ENCODE data around the gene LAMP5.

LAMP5 gene

GRCh38 chr20:9551808-9552550 lies 37.6 kb downstream of the LAMP5 start:
- DNase-seq: no peak
- no peaks in the 10 kb centered on the region for H3K4me1 ChIP-seq (ENCODE audit: control extremely low read depth in 1 of 4, control insufficient read depth in 4 of 4, insufficient read depth in 4 of 4, low read length in 3 of 4)
- H3K36me3 ChIP-seq (ENCODE audit: control insufficient read depth in 4 of 4, insufficient read depth in 4 of 4, low read length in 3 of 4): no peaks in the 10 kb centered on the region
- 76% methylated on average over 4 of the region's 4 CpGs for WGBS (ENCODE audit: insufficient coverage)
- CTCF ChIA-PET: no interaction called here
- H3K9me3 ChIP-seq (ENCODE audit: control extremely low read depth in 1 of 5, control insufficient read depth in 4 of 5, insufficient read depth in 2 of 5, low read depth in 1 of 5, low read length in 4 of 5): peaks cover 0 to 1% (median 0%) of the 10 kb centered on the region in 5 experiments
- H3K4me3 ChIP-seq (ENCODE audit: control insufficient read depth in 1 of 7, extremely low read depth in 1 of 7, insufficient read depth in 4 of 7, low read depth in 2 of 7, low read length in 6 of 7): no peak overlapping the region
- H3K27ac ChIP-seq (ENCODE audit: insufficient read depth in 1 of 2, low read depth in 1 of 2, low read length in 2 of 2, poor library complexity in 1 of 2, severe bottlenecking in 2 of 2): no peak overlapping the region
- H3K27me3 ChIP-seq (replicated peaks in 2 of 5; ENCODE audit: control insufficient read depth in 4 of 5, insufficient read depth in 5 of 5, low read length in 4 of 5): peaks cover 0 to 7% (median 0%) of the 10 kb centered on the region in 5 experiments
- POLR2A ChIA-PET: no interaction called here

- 94% methylated on average over 2 of the region's 2 CpGs for WGBS (ENCODE audit: insufficient coverage)
- CTCF ChIA-PET: no interaction called here
- H3K4me3 ChIP-seq (ENCODE audit: control insufficient read depth in 1 of 7, extremely low read depth in 1 of 7, insufficient read depth in 4 of 7, low read depth in 2 of 7, low read length in 6 of 7): no peak overlapping the region
- no peak overlapping the region for H3K27ac ChIP-seq (ENCODE audit: insufficient read depth in 1 of 2, low read depth in 1 of 2, low read length in 2 of 2, poor library complexity in 1 of 2, severe bottlenecking in 2 of 2)
- peaks cover 0 to 16% (median 7%) of the 10 kb centered on the region in 5 experiments for H3K27me3 ChIP-seq (replicated peaks in 2 of 5; ENCODE audit: control insufficient read depth in 4 of 5, insufficient read depth in 5 of 5, low read length in 4 of 5)
- H3K4me1 ChIP-seq (ENCODE audit: control extremely low read depth in 1 of 4, control insufficient read depth in 4 of 4, insufficient read depth in 4 of 4, low read length in 3 of 4): no peaks in the 10 kb centered on the region
- no peak for DNase-seq
- H3K36me3 ChIP-seq (ENCODE audit: control insufficient read depth in 4 of 4, insufficient read depth in 4 of 4, low read length in 3 of 4): no peaks in the 10 kb centered on the region
- H3K9me3 ChIP-seq (ENCODE audit: control extremely low read depth in 1 of 5, control insufficient read depth in 4 of 5, insufficient read depth in 2 of 5, low read depth in 1 of 5, low read length in 4 of 5): peaks cover 0 to 1% (median 0%) of the 10 kb centered on the region in 5 experiments
- POLR2A ChIA-PET: no interaction called here
Observed at GRCh38 chr20:9555781-9556180, 41.4 kb downstream of the LAMP5 start.

GRCh38 chr20:9557411-9557810 lies 43.0 kb downstream of the LAMP5 start:
- Histone ChIP-seq H3K4me3 (ENCODE audit: control insufficient read depth in 1 of 7, extremely low read depth in 1 of 7, insufficient read depth in 4 of 7, low read depth in 2 of 7, low read length in 6 of 7) (no peak overlapping the region), H3K36me3 (ENCODE audit: control insufficient read depth in 4 of 4, insufficient read depth in 4 of 4, low read length in 3 of 4) (no peaks in the 10 kb centered on the region), H3K27me3 (replicated peaks in 2 of 5; ENCODE audit: control insufficient read depth in 4 of 5, insufficient read depth in 5 of 5, low read length in 4 of 5) (peaks cover 0 to 26% (median 7%) of the 10 kb centered on the region in 5 experiments), H3K4me1 (ENCODE audit: control extremely low read depth in 1 of 4, control insufficient read depth in 4 of 4, insufficient read depth in 4 of 4, low read length in 3 of 4) (no peaks in the 10 kb centered on the region), H3K9me3 (ENCODE audit: control extremely low read depth in 1 of 5, control insufficient read depth in 4 of 5, insufficient read depth in 2 of 5, low read depth in 1 of 5, low read length in 4 of 5) (peaks cover 0 to 1% (median 0%) of the 10 kb centered on the region in 5 experiments), H3K27ac (ENCODE audit: insufficient read depth in 1 of 2, low read depth in 1 of 2, low read length in 2 of 2, poor library complexity in 1 of 2, severe bottlenecking in 2 of 2) (no peak overlapping the region)
- CTCF ChIA-PET: no interaction called here
- POLR2A ChIA-PET: no interaction called here
- no peak for DNase-seq
- WGBS (ENCODE audit: insufficient coverage): 98% methylated on average over 4 of the region's 4 CpGs

GRCh38 chr20:9565910-9566550 lies 51.6 kb downstream of the LAMP5 start:
- POLR2A ChIA-PET: no interaction called here
- no peaks in the 10 kb centered on the region for H3K36me3 ChIP-seq (ENCODE audit: control insufficient read depth in 4 of 4, insufficient read depth in 4 of 4, low read length in 3 of 4)
- peaks cover 4 to 15% (median 6%) of the 10 kb centered on the region in 5 experiments for H3K27me3 ChIP-seq (replicated peaks in 2 of 5; ENCODE audit: control insufficient read depth in 4 of 5, insufficient read depth in 5 of 5, low read length in 4 of 5)
- no peaks in the 10 kb centered on the region for H3K4me1 ChIP-seq (ENCODE audit: control extremely low read depth in 1 of 4, control insufficient read depth in 4 of 4, insufficient read depth in 4 of 4, low read length in 3 of 4)
- DNase-seq: no peak
- peaks cover 0 to 2% (median 0%) of the 10 kb centered on the region in 5 experiments for H3K9me3 ChIP-seq (ENCODE audit: control extremely low read depth in 1 of 5, control insufficient read depth in 4 of 5, insufficient read depth in 2 of 5, low read depth in 1 of 5, low read length in 4 of 5)
- H3K4me3 ChIP-seq (ENCODE audit: control insufficient read depth in 1 of 7, extremely low read depth in 1 of 7, insufficient read depth in 4 of 7, low read depth in 2 of 7, low read length in 6 of 7): no peak overlapping the region
- CTCF ChIA-PET: no interaction called here
- no peak overlapping the region for H3K27ac ChIP-seq (ENCODE audit: insufficient read depth in 1 of 2, low read depth in 1 of 2, low read length in 2 of 2, poor library complexity in 1 of 2, severe bottlenecking in 2 of 2)
- WGBS (ENCODE audit: insufficient coverage): 92% methylated on average over 17 of the region's 20 CpGs

GRCh38 chr20:9566977-9567376 lies 52.6 kb downstream of the LAMP5 start:
- Histone ChIP-seq H3K36me3 (ENCODE audit: control insufficient read depth in 4 of 4, insufficient read depth in 4 of 4, low read length in 3 of 4) (no peaks in the 10 kb centered on the region), H3K9me3 (ENCODE audit: control extremely low read depth in 1 of 5, control insufficient read depth in 4 of 5, insufficient read depth in 2 of 5, low read depth in 1 of 5, low read length in 4 of 5) (peaks cover 0 to 2% (median 0%) of the 10 kb centered on the region in 5 experiments), H3K4me3 (ENCODE audit: control insufficient read depth in 1 of 7, extremely low read depth in 1 of 7, insufficient read depth in 4 of 7, low read depth in 2 of 7, low read length in 6 of 7) (no peak overlapping the region), H3K27ac (ENCODE audit: insufficient read depth in 1 of 2, low read depth in 1 of 2, low read length in 2 of 2, poor library complexity in 1 of 2, severe bottlenecking in 2 of 2) (no peak overlapping the region), H3K27me3 (replicated peaks in 2 of 5; ENCODE audit: control insufficient read depth in 4 of 5, insufficient read depth in 5 of 5, low read length in 4 of 5) (peaks cover 0 to 14% (median 10%) of the 10 kb centered on the region in 5 experiments), H3K4me1 (ENCODE audit: control extremely low read depth in 1 of 4, control insufficient read depth in 4 of 4, insufficient read depth in 4 of 4, low read length in 3 of 4) (no peaks in the 10 kb centered on the region)
- ChIA-PET POLR2A (interaction anchor here (0.6 kb wide), 1 partner anchor 18 kb away, joined by 3 read pairs; no protein-coding TSS in a partner anchor), CTCF (no interaction called here)
- no peak for DNase-seq
- 100% methylated on average over 1 of the region's 1 CpG for WGBS (ENCODE audit: insufficient coverage)

- H3K9me3 ChIP-seq (ENCODE audit: control extremely low read depth in 1 of 5, control insufficient read depth in 4 of 5, insufficient read depth in 2 of 5, low read depth in 1 of 5, low read length in 4 of 5): peaks cover 0 to 3% (median 0%) of the 10 kb centered on the region in 5 experiments
- H3K27me3 ChIP-seq (replicated peaks in 2 of 5; ENCODE audit: control insufficient read depth in 4 of 5, insufficient read depth in 5 of 5, low read length in 4 of 5): peaks cover 0 to 33% (median 16%) of the 10 kb centered on the region in 5 experiments
- DNase-seq: no peak
- no peak overlapping the region for H3K27ac ChIP-seq (ENCODE audit: insufficient read depth in 1 of 2, low read depth in 1 of 2, low read length in 2 of 2, poor library complexity in 1 of 2, severe bottlenecking in 2 of 2)
- no peak overlapping the region for H3K4me3 ChIP-seq (ENCODE audit: control insufficient read depth in 1 of 7, extremely low read depth in 1 of 7, insufficient read depth in 4 of 7, low read depth in 2 of 7, low read length in 6 of 7)
- CTCF ChIA-PET: interaction anchor here (1.1 kb wide), 1 partner anchor 46 kb away, joined by 3 read pairs; no protein-coding TSS in a partner anchor
- POLR2A ChIA-PET: no interaction called here
- H3K36me3 ChIP-seq (ENCODE audit: control insufficient read depth in 4 of 4, insufficient read depth in 4 of 4, low read length in 3 of 4): no peaks in the 10 kb centered on the region
- H3K4me1 ChIP-seq (ENCODE audit: control extremely low read depth in 1 of 4, control insufficient read depth in 4 of 4, insufficient read depth in 4 of 4, low read length in 3 of 4): no peaks in the 10 kb centered on the region
- WGBS (ENCODE audit: insufficient coverage): 100% methylated on average over 1 of the region's 2 CpGs
Observed at GRCh38 chr20:9570612-9571011, 56.2 kb downstream of the LAMP5 start.

- no peak overlapping the region for H3K4me3 ChIP-seq (ENCODE audit: control insufficient read depth in 1 of 7, extremely low read depth in 1 of 7, insufficient read depth in 4 of 7, low read depth in 2 of 7, low read length in 6 of 7)
- WGBS (ENCODE audit: insufficient coverage): no CpG with 5 or more reads among the region's 3 CpGs
- H3K36me3 ChIP-seq (ENCODE audit: control insufficient read depth in 4 of 4, insufficient read depth in 4 of 4, low read length in 3 of 4): no peaks in the 10 kb centered on the region
- DNase-seq: no peak
- H3K9me3 ChIP-seq (ENCODE audit: control extremely low read depth in 1 of 5, control insufficient read depth in 4 of 5, insufficient read depth in 2 of 5, low read depth in 1 of 5, low read length in 4 of 5): peaks cover 0 to 2% (median 0%) of the 10 kb centered on the region in 5 experiments
- POLR2A ChIA-PET: no interaction called here
- no peak overlapping the region for H3K27ac ChIP-seq (ENCODE audit: insufficient read depth in 1 of 2, low read depth in 1 of 2, low read length in 2 of 2, poor library complexity in 1 of 2, severe bottlenecking in 2 of 2)
- H3K27me3 ChIP-seq (replicated peaks in 2 of 5; ENCODE audit: control insufficient read depth in 4 of 5, insufficient read depth in 5 of 5, low read length in 4 of 5): peaks cover 0 to 33% (median 15%) of the 10 kb centered on the region in 5 experiments
- H3K4me1 ChIP-seq (ENCODE audit: control extremely low read depth in 1 of 4, control insufficient read depth in 4 of 4, insufficient read depth in 4 of 4, low read length in 3 of 4): no peaks in the 10 kb centered on the region
- CTCF ChIA-PET: interaction anchor here (0.6 kb wide), 1 partner anchor 303 kb away, joined by 3 read pairs; no protein-coding TSS in a partner anchor
Observed at GRCh38 chr20:9571783-9572182, 57.4 kb downstream of the LAMP5 start.
